H9 (cell line): ENCODE measurements around the gene ARHGAP9. TPM values are rescaled to one million over a fixed set of nuclear protein-coding genes. Genes with fewer than 3 reads are reported as not detected.

Experiments
- DNase-seq: peaks from one replicate; pipeline ENCODE4 v3.0.0-alpha.2; 2017
- H2AFZ ChIP-seq: one replicate; pipeline ENCODE4 v1.6.1; 2013; ENCODE audit warnings: mild to moderate bottlenecking, low read length, control low read depth, moderate library complexity
- H2AK5ac ChIP-seq: 2 replicates; pipeline ENCODE4 v1.6.1; 2013; ENCODE audit warnings: low read length, control low read depth, mixed read lengths; ENCODE audit not compliant: insufficient read length
- H2BK120ac ChIP-seq: one replicate; pipeline ENCODE4 v1.6.1; 2013; ENCODE audit warnings: low read depth, mild to moderate bottlenecking, low read length, control low read depth, inconsistent platforms; ENCODE audit not compliant: poor library complexity, severe bottlenecking
- H2BK12ac ChIP-seq: 2 replicates; pipeline ENCODE4 v1.6.1; 2013; ENCODE audit warnings: low read length, control low read depth, mixed read lengths, low read depth; ENCODE audit not compliant: insufficient read length
- H2BK15ac ChIP-seq: 2 replicates; pipeline ENCODE4 v1.6.1; 2013; ENCODE audit warnings: low read depth, low read length, control low read depth
- H2BK20ac ChIP-seq: one replicate; pipeline ENCODE4 v1.6.1; 2013; ENCODE audit warnings: low read depth, mild to moderate bottlenecking, low read length, control low read depth, inconsistent platforms; ENCODE audit not compliant: poor library complexity, severe bottlenecking
- H2BK5ac ChIP-seq: 2 replicates; pipeline ENCODE4 v1.6.1; 2013; ENCODE audit warnings: low read length, control low read depth, mixed read lengths; ENCODE audit not compliant: insufficient read length
- H3K14ac ChIP-seq: 2 replicates; pipeline ENCODE4 v1.6.1; 2013; ENCODE audit warnings: low read length, control low read depth; ENCODE audit not compliant: insufficient read depth
- H3K18ac ChIP-seq: 2 replicates; pipeline ENCODE4 v1.6.1; 2013; ENCODE audit warnings: low read depth, mild to moderate bottlenecking, mixed read lengths, low read length, control low read depth; ENCODE audit not compliant: insufficient read length
- H3K23ac ChIP-seq: 2 replicates; pipeline ENCODE4 v1.6.1; 2013; ENCODE audit warnings: low read length, control low read depth, mixed read lengths, low read depth; ENCODE audit not compliant: insufficient read length
- H3K23me2 ChIP-seq: 2 replicates; pipeline ENCODE4 v1.6.1; 2013; ENCODE audit warnings: low read depth, mild to moderate bottlenecking, mixed read lengths, low read length, control low read depth; ENCODE audit not compliant: insufficient read length, poor library complexity, severe bottlenecking
- H3K27ac ChIP-seq: 2 replicates; pipeline ENCODE4 v1.5.1; 2013; ENCODE audit warnings: low read length, control low read depth, mixed read lengths, low read depth; ENCODE audit not compliant: insufficient read length
- H3K27me3 ChIP-seq: 2 replicates; pipeline ENCODE4 v1.6.1; 2013; ENCODE audit warnings: low read length, control low read depth, inconsistent platforms; ENCODE audit not compliant: insufficient read depth
- H3K4ac ChIP-seq: 2 replicates; pipeline ENCODE4 v1.6.1; 2013; ENCODE audit warnings: low read depth, mild to moderate bottlenecking, control low read depth, inconsistent platforms, low read length, moderate library complexity
- H3K4me1 ChIP-seq: 2 replicates; pipeline ENCODE4 v1.6.1; 2013; ENCODE audit warnings: low read length, control low read depth, inconsistent platforms; ENCODE audit not compliant: insufficient read depth
- H3K4me2 ChIP-seq: 2 replicates; pipeline ENCODE4 v1.6.1; 2013; ENCODE audit warnings: low read length, control low read depth, mixed read lengths; ENCODE audit not compliant: insufficient read length, insufficient read depth
- H3K56ac ChIP-seq: 2 replicates; pipeline ENCODE4 v1.6.1; 2013; ENCODE audit warnings: low read depth, mild to moderate bottlenecking, mixed read lengths, low read length, control low read depth; ENCODE audit not compliant: insufficient read length
- H3K79me1 ChIP-seq: 2 replicates; pipeline ENCODE4 v1.6.1; 2013; ENCODE audit warnings: low read depth, mild to moderate bottlenecking, moderate library complexity, low read length, control low read depth, inconsistent platforms; ENCODE audit not compliant: insufficient read depth, poor library complexity, severe bottlenecking
- H3K79me2 ChIP-seq: 2 replicates; pipeline ENCODE4 v1.6.1; 2013; ENCODE audit warnings: low read length, control low read depth, inconsistent platforms; ENCODE audit not compliant: insufficient read depth
- H3K9ac ChIP-seq: 2 replicates; pipeline ENCODE4 v1.6.1; 2013; ENCODE audit warnings: low read length, control low read depth, mixed read lengths; ENCODE audit not compliant: insufficient read length; ENCODE audit errors: extremely low read depth
- H3K9me3 ChIP-seq: one replicate; pipeline ENCODE4 v1.6.1; 2013; ENCODE audit warnings: low read depth, low read length, inconsistent platforms; ENCODE audit not compliant: control insufficient read depth
- H3T11ph ChIP-seq: one replicate; pipeline ENCODE4 v1.6.1; 2013; ENCODE audit warnings: mild to moderate bottlenecking, low read length, control low read depth, inconsistent platforms
- H4K20me1 ChIP-seq: one replicate; pipeline ENCODE4 v1.6.1; 2013; ENCODE audit not compliant: control insufficient read depth, insufficient read length, insufficient read depth
- H4K5ac ChIP-seq: 2 replicates; pipeline ENCODE4 v1.6.1; 2013; ENCODE audit warnings: low read depth, mild to moderate bottlenecking, mixed read lengths, low read length, control low read depth; ENCODE audit not compliant: insufficient read length
- H4K8ac ChIP-seq: replicated peaks from 2 replicates; pipeline ENCODE4 v1.6.1; 2013; ENCODE audit warnings: low read length, control low read depth, mixed read lengths, low read depth; ENCODE audit not compliant: insufficient read length
- H4K91ac ChIP-seq: 2 replicates; pipeline ENCODE4 v1.6.1; 2013; ENCODE audit warnings: low read depth, mild to moderate bottlenecking, moderate library complexity, mixed read lengths, low read length, control low read depth; ENCODE audit not compliant: insufficient read length
- H3K27ac Mint-ChIP-seq, 3 experiments: 2 replicates in 2 of 3; 3 replicates in 1 of 3; pipeline ENCODE4 v1.8.0; 2020 to 2021; ENCODE audit warnings: mixed read lengths in 3 of 3, mild to moderate bottlenecking in 1 of 3, moderate library complexity in 1 of 3
- H3K27me3 Mint-ChIP-seq: 2 replicates; pipeline ENCODE4 v1.8.0; 2021; ENCODE audit warnings: low read depth, mild to moderate bottlenecking, moderate library complexity, mixed read lengths
- H3K36me3 Mint-ChIP-seq, 3 experiments: 2 replicates in 2 of 3; 3 replicates in 1 of 3; pipeline ENCODE4 v1.8.0; 2020 to 2021; ENCODE audit warnings: low read depth in 3 of 3, mixed read lengths in 3 of 3; ENCODE audit not compliant: insufficient read depth in 1 of 3
- H3K4me1 Mint-ChIP-seq, 2 experiments: 2 replicates each; pipeline ENCODE4 v1.8.0; 2020; ENCODE audit warnings: mixed read lengths in 2 of 2
- H3K4me3 Mint-ChIP-seq, 2 experiments: 2 replicates in 1 of 2; 3 replicates in 1 of 2; pipeline ENCODE4 v1.8.0; 2020 to 2021; ENCODE audit warnings: mild to moderate bottlenecking in 2 of 2, mixed read lengths in 2 of 2, moderate library complexity in 1 of 2
- H3K9me3 Mint-ChIP-seq, 2 experiments: 2 replicates in 1 of 2; 3 replicates in 1 of 2; pipeline ENCODE4 v1.8.0; 2020; ENCODE audit warnings: mild to moderate bottlenecking in 2 of 2, mixed read lengths in 2 of 2, moderate library complexity in 1 of 2
- WGBS: extraction: QIAGEN DNeasy Blood & Tissue Kit; methylation state at CpG from one replicate; pipeline ENCODE4 v1.1.7; 2013; ENCODE audit warnings: missing lambda C conversion rate, low lambda C conversion rate, mixed read lengths; ENCODE audit not compliant: insufficient read length; ENCODE audit errors: extremely low coverage; 5-methylcytosine and 5-hydroxymethylcytosine counted together
- total RNA-seq: library from RNA; stranded (reverse); gene quantifications from 2 replicates; pipeline ENCODE4 v1.2.1, GENCODE V29; 2021
- TF ChIP-seq, protein P1 (sequence below): fragments of 200-600 bp; sonication (generic); conservative IDR thresholded peaks from 3 replicates; pipeline ENCODE4 v1.8.0; 2021; ENCODE audit warnings: antibody characterized with exemption, mild to moderate bottlenecking

Gene ARHGAP9
- total RNA-seq, 1 experiment from 2014 or later = 3.7 TPM

- Histone ChIP-seq H2BK20ac (no peak overlapping the region), H2AK5ac (no peak overlapping the region), H3T11ph (no peak overlapping the region), H2BK12ac (no peak overlapping the region), H3K9me3 (no peaks in the 10 kb centered on the region), H4K8ac (no peak overlapping the region), H3K27me3 (no peaks in the 10 kb centered on the region), H4K91ac (no peak overlapping the region), H3K23me2 (peaks cover 34% of the 10 kb centered on the region), H4K20me1 (no peaks in the 10 kb centered on the region), H2BK120ac (no peak overlapping the region), H3K18ac (no peak overlapping the region), H3K56ac (no peak overlapping the region), H3K4me2 (peak overlapping the region; percentile 90), H2BK15ac (no peak overlapping the region), H2AFZ (no peak overlapping the region), H4K5ac (no peak overlapping the region), H3K9ac (no peak overlapping the region), H3K23ac (no peak overlapping the region), H3K4me1 (no peaks in the 10 kb centered on the region; the same call in 1 of the 2 replicates), H3K27ac (peak overlapping the region; percentile 59), H2BK5ac (no peak overlapping the region), H3K79me2 (no peaks in the 10 kb centered on the region), H3K79me1 (no peaks in the 10 kb centered on the region), H3K14ac (no peak overlapping the region; the same call in 1 of the 2 replicates), H3K4ac (no peak overlapping the region)
- WGBS = no CpG with 5 or more reads among the region's 3 CpGs
- Mint-ChIP-seq H3K4me3 (peak overlapping the region; percentile 91 to 99), H3K27me3 (peaks cover 14% of the 10 kb centered on the region), H3K36me3 (peaks cover 0 to 2% (median 0%) of the 10 kb centered on the region in 3 experiments; a peak in 2 of 7 replicates), H3K27ac (peak overlapping the region; percentile 94 to 97 (median 95)), H3K9me3 (no peaks in the 10 kb centered on the region), H3K4me1 (peaks cover 47 to 53% of the 10 kb centered on the region in 2 experiments)
- TF ChIP-seq, protein P1, sequence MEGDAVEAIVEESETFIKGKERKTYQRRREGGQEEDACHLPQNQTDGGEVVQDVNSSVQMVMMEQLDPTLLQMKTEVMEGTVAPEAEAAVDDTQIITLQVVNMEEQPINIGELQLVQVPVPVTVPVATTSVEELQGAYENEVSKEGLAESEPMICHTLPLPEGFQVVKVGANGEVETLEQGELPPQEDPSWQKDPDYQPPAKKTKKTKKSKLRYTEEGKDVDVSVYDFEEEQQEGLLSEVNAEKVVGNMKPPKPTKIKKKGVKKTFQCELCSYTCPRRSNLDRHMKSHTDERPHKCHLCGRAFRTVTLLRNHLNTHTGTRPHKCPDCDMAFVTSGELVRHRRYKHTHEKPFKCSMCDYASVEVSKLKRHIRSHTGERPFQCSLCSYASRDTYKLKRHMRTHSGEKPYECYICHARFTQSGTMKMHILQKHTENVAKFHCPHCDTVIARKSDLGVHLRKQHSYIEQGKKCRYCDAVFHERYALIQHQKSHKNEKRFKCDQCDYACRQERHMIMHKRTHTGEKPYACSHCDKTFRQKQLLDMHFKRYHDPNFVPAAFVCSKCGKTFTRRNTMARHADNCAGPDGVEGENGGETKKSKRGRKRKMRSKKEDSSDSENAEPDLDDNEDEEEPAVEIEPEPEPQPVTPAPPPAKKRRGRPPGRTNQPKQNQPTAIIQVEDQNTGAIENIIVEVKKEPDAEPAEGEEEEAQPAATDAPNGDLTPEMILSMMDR = no peak
- no peak for DNase-seq
Measured at GRCh38 chr12:57458665-57459054, 21.0 kb downstream of the ARHGAP9 start.
